ENCODE data around the gene HAO1. TPM values are rescaled to one million over a fixed set of nuclear protein-coding genes. Genes with fewer than 3 reads are reported as not detected.

Gene HAO1
- total RNA-seq, 1 experiment from 2014 or later, result not detected

DNA sequence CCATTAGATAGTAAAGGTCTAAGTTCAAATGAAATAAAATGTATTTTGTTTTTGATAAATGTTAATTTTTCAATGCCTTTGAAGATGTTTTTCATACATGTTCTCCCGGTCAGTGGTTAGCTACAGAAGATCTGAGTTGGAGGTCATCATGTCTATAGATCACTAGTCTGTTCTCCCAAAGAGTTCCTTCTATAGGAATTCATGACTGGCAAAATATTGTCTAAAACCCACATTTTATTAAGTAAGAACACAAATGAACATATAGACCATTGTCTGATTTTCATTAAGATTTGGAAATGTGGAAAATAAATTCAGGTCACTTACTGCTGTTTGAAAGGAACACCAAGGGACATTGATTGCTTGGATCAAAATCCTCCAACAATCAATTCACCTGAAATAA, 23.6 kb downstream of the HAO1 start:
- H3K9me3 ChIP-seq (ENCODE audit: insufficient read depth, low read depth), result no peaks in the 10 kb centered on the region
- H4K20me1 ChIP-seq (ENCODE audit: insufficient read depth), result no peaks in the 10 kb centered on the region
- no peaks in the 10 kb centered on the region for H3K36me3 ChIP-seq (ENCODE audit: low read depth)
- no TSS peak for BruUV-seq (replicated peaks)
- intact Hi-C loops (cut with micrococcal nuclease; ENCODE audit: unreplicated experiment), result no loop called here
- no peak overlapping the region for H3K27ac ChIP-seq
- TF ChIP-seq, protein P1, sequence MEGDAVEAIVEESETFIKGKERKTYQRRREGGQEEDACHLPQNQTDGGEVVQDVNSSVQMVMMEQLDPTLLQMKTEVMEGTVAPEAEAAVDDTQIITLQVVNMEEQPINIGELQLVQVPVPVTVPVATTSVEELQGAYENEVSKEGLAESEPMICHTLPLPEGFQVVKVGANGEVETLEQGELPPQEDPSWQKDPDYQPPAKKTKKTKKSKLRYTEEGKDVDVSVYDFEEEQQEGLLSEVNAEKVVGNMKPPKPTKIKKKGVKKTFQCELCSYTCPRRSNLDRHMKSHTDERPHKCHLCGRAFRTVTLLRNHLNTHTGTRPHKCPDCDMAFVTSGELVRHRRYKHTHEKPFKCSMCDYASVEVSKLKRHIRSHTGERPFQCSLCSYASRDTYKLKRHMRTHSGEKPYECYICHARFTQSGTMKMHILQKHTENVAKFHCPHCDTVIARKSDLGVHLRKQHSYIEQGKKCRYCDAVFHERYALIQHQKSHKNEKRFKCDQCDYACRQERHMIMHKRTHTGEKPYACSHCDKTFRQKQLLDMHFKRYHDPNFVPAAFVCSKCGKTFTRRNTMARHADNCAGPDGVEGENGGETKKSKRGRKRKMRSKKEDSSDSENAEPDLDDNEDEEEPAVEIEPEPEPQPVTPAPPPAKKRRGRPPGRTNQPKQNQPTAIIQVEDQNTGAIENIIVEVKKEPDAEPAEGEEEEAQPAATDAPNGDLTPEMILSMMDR (conservative IDR thresholded peaks at IDR 0.05), result no peak
- no peak for TF ChIP-seq EZH2 (IDR thresholded peaks at IDR 0.05; ENCODE audit: low read depth)
- no peak overlapping the region for H2AFZ ChIP-seq
- ChIA-PET POLR2A (ENCODE audit: unreplicated experiment) (no interaction called here), CTCF (no interaction called here)
- H3K79me2 ChIP-seq (ENCODE audit: low read depth), result no peaks in the 10 kb centered on the region
- no peaks in the 10 kb centered on the region for H3K27me3 ChIP-seq (ENCODE audit: insufficient read depth, low read depth)
- H3K4me1 ChIP-seq (replicated peaks; ENCODE audit: insufficient read depth), result no peaks in the 10 kb centered on the region
- no peak overlapping the region for H3K4me3 ChIP-seq
- no peaks in the 10 kb centered on the region for H3F3A ChIP-seq (ENCODE audit: insufficient read depth, low read depth)
- H3K9me2 ChIP-seq (ENCODE audit: insufficient read depth), result 0 out of 2 replicates have a peak, but pooled peaks cover 3% of the 10 kb centered on the region
- DNase-seq, result no peak
- no peak overlapping the region for H3K4me2 ChIP-seq

DNA sequence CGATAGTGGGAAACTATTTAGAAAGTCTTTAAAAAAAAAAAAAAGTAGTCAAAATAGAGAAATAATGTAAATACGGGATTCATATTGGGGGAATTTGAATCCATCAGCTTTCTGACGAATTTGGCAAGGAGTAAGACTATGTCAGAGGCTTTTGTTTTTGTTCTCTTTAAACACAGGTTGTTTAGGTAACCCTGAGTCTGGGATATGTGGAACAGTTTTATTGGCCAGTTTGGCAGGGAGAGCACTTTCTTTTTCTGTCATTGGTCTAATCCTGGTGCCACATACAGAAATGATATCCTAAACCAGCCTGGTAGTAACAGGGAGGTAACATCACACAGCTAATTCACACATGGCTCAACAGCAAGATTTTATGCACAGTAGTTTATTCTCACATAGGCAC, 27.7 kb downstream of the HAO1 start:
- Histone ChIP-seq H3K9me3 (ENCODE audit: insufficient read depth, low read depth) (no peaks in the 10 kb centered on the region), H4K20me1 (ENCODE audit: insufficient read depth) (no peaks in the 10 kb centered on the region), H3K79me2 (ENCODE audit: low read depth) (no peaks in the 10 kb centered on the region), H3K4me2 (no peak overlapping the region), H3K9me2 (ENCODE audit: insufficient read depth) (no peaks in the 10 kb centered on the region), H3K27me3 (ENCODE audit: insufficient read depth, low read depth) (no peaks in the 10 kb centered on the region; the same call in 1 of the 2 replicates), H3K36me3 (ENCODE audit: low read depth) (no peaks in the 10 kb centered on the region), H2AFZ (no peak overlapping the region), H3K4me3 (no peak overlapping the region), H3F3A (ENCODE audit: insufficient read depth, low read depth) (no peaks in the 10 kb centered on the region), H3K4me1 (replicated peaks; ENCODE audit: insufficient read depth) (no peaks in the 10 kb centered on the region), H3K27ac (no peak overlapping the region)
- intact Hi-C loops (cut with micrococcal nuclease; ENCODE audit: unreplicated experiment), result no loop called here
- POLR2A ChIA-PET (ENCODE audit: unreplicated experiment), result no interaction called here
- TF ChIP-seq EZH2 (IDR thresholded peaks at IDR 0.05; ENCODE audit: low read depth), result no peak
- TF ChIP-seq, protein P1 (conservative IDR thresholded peaks at IDR 0.05), result no peak
- DNase-seq, result no peak
- BruUV-seq (replicated peaks), result no TSS peak
- CTCF ChIA-PET, result no interaction called here

DNA sequence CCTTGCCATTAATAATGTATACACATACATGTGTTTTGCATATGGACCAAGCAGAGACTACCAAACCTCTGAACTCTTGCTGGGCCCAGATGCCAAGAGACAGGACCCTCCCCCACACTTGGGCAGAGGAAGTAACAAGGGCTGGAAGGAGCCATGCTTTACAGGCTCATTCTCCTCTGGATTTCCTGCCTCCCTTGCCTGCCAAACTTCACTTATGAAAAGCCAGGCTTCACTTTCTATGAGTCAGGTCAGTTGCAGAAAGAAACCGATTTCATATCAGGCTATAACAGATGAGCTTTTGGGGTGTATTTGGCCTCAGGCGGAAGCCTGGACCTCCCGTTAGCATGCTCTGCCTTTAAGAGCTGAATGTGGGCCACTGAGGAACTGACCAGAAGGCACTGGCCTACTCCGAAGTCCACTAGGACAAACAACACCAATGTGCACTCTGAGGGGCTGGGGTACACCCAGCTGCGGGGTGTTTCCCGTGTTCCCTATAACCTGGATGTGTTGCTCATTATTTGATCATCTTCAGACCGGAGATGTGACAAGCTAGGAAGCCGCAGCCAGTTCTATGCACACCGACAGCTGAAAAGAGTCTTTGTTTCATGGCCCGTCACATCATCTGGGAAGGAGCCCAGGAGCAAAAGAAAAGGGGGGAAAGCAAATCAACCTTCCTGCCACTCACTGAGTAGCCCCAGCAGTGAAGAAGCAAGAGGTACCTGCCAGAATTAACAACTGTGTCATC, 28.5 kb downstream of the HAO1 start:
- no peaks in the 10 kb centered on the region; the same call in 1 of the 2 replicates for H3K27me3 ChIP-seq (ENCODE audit: insufficient read depth, low read depth)
- H3K9me2 ChIP-seq (ENCODE audit: insufficient read depth), result no peaks in the 10 kb centered on the region
- no peak overlapping the region for H2AFZ ChIP-seq
- H3K4me2 ChIP-seq, result no peak overlapping the region
- no peaks in the 10 kb centered on the region for H3K79me2 ChIP-seq (ENCODE audit: low read depth)
- H3K4me1 ChIP-seq (replicated peaks; ENCODE audit: insufficient read depth), result no peaks in the 10 kb centered on the region
- H3F3A ChIP-seq (ENCODE audit: insufficient read depth, low read depth), result no peaks in the 10 kb centered on the region
- H3K27ac ChIP-seq, result no peak overlapping the region
- no TSS peak for BruUV-seq (replicated peaks)
- no peaks in the 10 kb centered on the region for H3K36me3 ChIP-seq (ENCODE audit: low read depth)
- intact Hi-C loops (cut with micrococcal nuclease; ENCODE audit: unreplicated experiment), result no loop called here
- H4K20me1 ChIP-seq (ENCODE audit: insufficient read depth), result no peaks in the 10 kb centered on the region
- CTCF ChIA-PET, result no interaction called here
- no peak for DNase-seq
- no peaks in the 10 kb centered on the region for H3K9me3 ChIP-seq (ENCODE audit: insufficient read depth, low read depth)
- TF ChIP-seq EZH2 (IDR thresholded peaks at IDR 0.05; ENCODE audit: low read depth), result no peak
- TF ChIP-seq, protein P1 (conservative IDR thresholded peaks at IDR 0.05), result no peak
- POLR2A ChIA-PET (ENCODE audit: unreplicated experiment), result no interaction called here
- no peak overlapping the region for H3K4me3 ChIP-seq

Measured in PC-9 (cell line).